ENCODE results near the gene INTS11. TPM values are rescaled to one million over a fixed set of nuclear protein-coding genes. Genes with fewer than 3 reads are reported as not detected.
A peak's percentile ranks its signal among the peaks of the same experiment; 100 is the strongest.

The INTS11 gene
- total and polyA plus RNA-seq, 2 of the 13 experiments (the other 11 are each of a cell fraction or from before 2014, with no cell fraction given): 52.8 to 94.8 TPM

DNA sequence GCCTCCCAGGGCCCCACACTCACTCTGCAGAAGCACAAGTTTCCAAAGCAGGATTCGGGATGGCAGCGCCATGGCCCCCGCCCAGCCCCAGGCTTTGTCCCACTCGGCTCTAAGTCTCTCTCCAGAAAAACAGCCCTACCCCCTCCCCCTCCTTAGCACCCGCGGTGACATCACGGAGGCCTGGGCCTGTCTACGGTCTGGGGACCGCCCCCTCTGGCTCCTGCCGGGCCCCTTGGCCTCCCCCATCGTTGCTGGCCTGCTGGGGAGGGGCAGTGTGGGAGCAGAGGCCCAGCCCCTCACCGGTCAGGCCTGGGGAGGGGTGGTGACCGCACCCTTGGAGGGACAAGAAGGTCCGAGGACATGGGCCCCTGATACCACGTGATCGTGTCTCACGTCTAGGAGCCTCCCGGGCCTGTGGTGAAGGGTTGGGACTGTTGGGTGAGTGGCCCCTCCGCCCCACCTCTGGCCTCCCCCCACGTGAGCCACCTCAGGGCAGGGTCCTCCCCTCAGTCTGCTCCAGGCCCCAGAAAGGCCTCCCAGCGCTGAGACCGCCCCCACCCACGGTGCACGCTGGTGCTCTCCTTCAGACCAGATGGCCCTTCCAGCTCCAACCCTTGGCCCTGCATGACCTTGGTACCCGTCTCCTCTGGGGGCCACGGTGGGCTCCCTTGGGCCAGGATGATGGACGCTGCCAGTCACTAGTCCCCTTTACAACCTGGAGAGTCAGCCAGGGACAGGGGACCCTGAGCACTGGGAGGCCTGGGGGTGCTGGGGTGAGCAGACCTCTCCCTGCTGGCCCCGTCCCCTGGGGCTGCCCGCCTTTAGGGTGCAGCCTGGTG, 34.2 kb upstream of the INTS11 start, which contains the start of gene MXRA8 (continued):
- TF ChIP-seq, protein P1, sequence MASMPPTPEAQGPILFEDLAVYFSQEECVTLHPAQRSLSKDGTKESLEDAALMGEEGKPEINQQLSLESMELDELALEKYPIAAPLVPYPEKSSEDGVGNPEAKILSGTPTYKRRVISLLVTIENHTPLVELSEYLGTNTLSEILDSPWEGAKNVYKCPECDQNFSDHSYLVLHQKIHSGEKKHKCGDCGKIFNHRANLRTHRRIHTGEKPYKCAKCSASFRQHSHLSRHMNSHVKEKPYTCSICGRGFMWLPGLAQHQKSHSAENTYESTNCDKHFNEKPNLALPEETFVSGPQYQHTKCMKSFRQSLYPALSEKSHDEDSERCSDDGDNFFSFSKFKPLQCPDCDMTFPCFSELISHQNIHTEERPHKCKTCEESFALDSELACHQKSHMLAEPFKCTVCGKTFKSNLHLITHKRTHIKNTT (CRISPR knock-in tag; IDR thresholded peaks at IDR 0.05): no peak
- TF ChIP-seq, protein P2, sequence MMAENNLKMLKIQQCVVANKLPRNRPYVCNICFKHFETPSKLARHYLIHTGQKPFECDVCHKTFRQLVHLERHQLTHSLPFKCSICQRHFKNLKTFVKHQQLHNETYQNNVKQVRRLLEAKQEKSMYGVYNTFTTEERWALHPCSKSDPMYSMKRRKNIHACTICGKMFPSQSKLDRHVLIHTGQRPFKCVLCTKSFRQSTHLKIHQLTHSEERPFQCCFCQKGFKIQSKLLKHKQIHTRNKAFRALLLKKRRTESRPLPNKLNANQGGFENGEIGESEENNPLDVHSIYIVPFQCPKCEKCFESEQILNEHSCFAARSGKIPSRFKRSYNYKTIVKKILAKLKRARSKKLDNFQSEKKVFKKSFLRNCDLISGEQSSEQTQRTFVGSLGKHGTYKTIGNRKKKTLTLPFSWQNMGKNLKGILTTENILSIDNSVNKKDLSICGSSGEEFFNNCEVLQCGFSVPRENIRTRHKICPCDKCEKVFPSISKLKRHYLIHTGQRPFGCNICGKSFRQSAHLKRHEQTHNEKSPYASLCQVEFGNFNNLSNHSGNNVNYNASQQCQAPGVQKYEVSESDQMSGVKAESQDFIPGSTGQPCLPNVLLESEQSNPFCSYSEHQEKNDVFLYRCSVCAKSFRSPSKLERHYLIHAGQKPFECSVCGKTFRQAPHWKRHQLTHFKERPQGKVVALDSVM (CRISPR knock-in tag; IDR thresholded peaks at IDR 0.05): peak; percentile 70
- peak; percentile 46; the same call in 1 of the 3 replicates for TF ChIP-seq MXI1 (IDR thresholded peaks at IDR 0.05; ENCODE audit: borderline replicate concordance, low read depth, low read length)
- 0 out of 2 replicates have a peak, but pooled peaks have one; percentile 20 for TF ChIP-seq ZNF263 (CRISPR knock-in tag; IDR thresholded peaks at IDR 0.05)
- no peak for TF ChIP-seq SOX13 (IDR thresholded peaks at IDR 0.05)
- peak in 1 of 2 experiments; percentile 43; a peak in 2 of 4 replicates for TF ChIP-seq SOX13 (CRISPR knock-in tag; conservative IDR thresholded peaks at IDR 0.05 in 1 of 2, IDR thresholded peaks at IDR 0.05 in 1 of 2)
- TF ChIP-seq ZNF224 (CRISPR knock-in tag; IDR thresholded peaks at IDR 0.05): no peak
- TF ChIP-seq, protein P3, sequence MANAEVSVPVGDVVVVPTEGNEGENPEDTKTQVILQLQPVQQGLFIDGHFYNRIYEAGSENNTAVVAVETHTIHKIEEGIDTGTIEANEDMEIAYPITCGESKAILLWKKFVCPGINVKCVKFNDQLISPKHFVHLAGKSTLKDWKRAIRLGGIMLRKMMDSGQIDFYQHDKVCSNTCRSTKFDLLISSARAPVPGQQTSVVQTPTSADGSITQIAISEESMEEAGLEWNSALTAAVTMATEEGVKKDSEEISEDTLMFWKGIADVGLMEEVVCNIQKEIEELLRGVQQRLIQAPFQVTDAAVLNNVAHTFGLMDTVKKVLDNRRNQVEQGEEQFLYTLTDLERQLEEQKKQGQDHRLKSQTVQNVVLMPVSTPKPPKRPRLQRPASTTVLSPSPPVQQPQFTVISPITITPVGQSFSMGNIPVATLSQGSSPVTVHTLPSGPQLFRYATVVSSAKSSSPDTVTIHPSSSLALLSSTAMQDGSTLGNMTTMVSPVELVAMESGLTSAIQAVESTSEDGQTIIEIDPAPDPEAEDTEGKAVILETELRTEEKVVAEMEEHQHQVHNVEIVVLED (CRISPR knock-in tag; IDR thresholded peaks at IDR 0.05; ENCODE audit: borderline replicate concordance): peak; percentile 37; the same call in 1 of the 2 replicates
- no peak for TF ChIP-seq EHMT2 (IDR thresholded peaks at IDR 0.05; ENCODE audit: borderline replicate concordance, low read depth, low read length)
- peak; percentile 32 for TF ChIP-seq ZBTB21 (CRISPR knock-in tag; IDR thresholded peaks at IDR 0.05)
- TF ChIP-seq SOX5 (CRISPR knock-in tag; IDR thresholded peaks at IDR 0.05; ENCODE audit: borderline replicate concordance): peak; percentile 37; the same call in 1 of the 2 replicates
- TF ChIP-seq, protein P4, sequence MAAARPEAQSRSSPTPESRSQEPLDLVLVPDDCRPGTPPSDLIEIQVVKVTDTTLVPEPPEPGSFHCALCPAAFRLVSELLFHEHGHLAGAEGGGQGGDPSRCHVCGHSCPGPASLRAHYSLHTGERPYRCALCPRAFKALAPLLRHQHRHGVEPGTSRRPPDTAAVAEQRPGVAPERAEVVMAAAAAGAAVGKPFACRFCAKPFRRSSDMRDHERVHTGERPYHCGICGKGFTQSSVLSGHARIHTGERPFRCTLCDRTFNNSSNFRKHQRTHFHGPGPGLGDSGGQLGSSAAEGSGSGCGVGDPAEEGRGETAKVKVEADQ (CRISPR knock-in tag; IDR thresholded peaks at IDR 0.05; ENCODE audit: borderline replicate concordance): 0 out of 2 replicates have a peak, but pooled peaks have one; percentile 27
- no peak for TF ChIP-seq ZNF431 (CRISPR knock-in tag; IDR thresholded peaks at IDR 0.05; ENCODE audit: borderline replicate concordance, low read depth)
- TF ChIP-seq GABPA (IDR thresholded peaks at IDR 0.05; ENCODE audit: low read depth, low read length): no peak
- no peak for TF ChIP-seq GABPA (CRISPR knock-in tag; IDR thresholded peaks at IDR 0.05; ENCODE audit: low read depth)
- no peak for TF ChIP-seq KDM1A (CRISPR knock-in tag; IDR thresholded peaks at IDR 0.05)
- TF ChIP-seq ZNF205 (CRISPR knock-in tag; IDR thresholded peaks at IDR 0.05): peak; percentile 24; the same call in 1 of the 2 replicates
- TF ChIP-seq, protein P5, sequence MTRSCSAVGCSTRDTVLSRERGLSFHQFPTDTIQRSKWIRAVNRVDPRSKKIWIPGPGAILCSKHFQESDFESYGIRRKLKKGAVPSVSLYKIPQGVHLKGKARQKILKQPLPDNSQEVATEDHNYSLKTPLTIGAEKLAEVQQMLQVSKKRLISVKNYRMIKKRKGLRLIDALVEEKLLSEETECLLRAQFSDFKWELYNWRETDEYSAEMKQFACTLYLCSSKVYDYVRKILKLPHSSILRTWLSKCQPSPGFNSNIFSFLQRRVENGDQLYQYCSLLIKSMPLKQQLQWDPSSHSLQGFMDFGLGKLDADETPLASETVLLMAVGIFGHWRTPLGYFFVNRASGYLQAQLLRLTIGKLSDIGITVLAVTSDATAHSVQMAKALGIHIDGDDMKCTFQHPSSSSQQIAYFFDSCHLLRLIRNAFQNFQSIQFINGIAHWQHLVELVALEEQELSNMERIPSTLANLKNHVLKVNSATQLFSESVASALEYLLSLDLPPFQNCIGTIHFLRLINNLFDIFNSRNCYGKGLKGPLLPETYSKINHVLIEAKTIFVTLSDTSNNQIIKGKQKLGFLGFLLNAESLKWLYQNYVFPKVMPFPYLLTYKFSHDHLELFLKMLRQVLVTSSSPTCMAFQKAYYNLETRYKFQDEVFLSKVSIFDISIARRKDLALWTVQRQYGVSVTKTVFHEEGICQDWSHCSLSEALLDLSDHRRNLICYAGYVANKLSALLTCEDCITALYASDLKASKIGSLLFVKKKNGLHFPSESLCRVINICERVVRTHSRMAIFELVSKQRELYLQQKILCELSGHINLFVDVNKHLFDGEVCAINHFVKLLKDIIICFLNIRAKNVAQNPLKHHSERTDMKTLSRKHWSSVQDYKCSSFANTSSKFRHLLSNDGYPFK (CRISPR knock-in tag; IDR thresholded peaks at IDR 0.05; ENCODE audit: borderline replicate concordance): peak; percentile 29; the same call in 1 of the 2 replicates
- TF ChIP-seq FOXO1 (CRISPR knock-in tag; IDR thresholded peaks at IDR 0.05): peak; percentile 7; the same call in 1 of the 2 replicates
- no peak for TF ChIP-seq ZNF569 (CRISPR knock-in tag; IDR thresholded peaks at IDR 0.05; ENCODE audit: borderline replicate concordance)
